Muscle of leg (tissue), 16 donors: ENCODE data around the gene C2orf49. TPM values are rescaled to one million over a fixed set of nuclear protein-coding genes. Genes with fewer than 3 reads are reported as not detected.

ENCODE experiments used
- DNase-seq: peaks from one replicate; pipeline ENCODE4 v3.0.0; 2013
- H3K27ac ChIP-seq: one replicate; pipeline ENCODE4 v1.5.1; 2013; ENCODE audit warnings: mild to moderate bottlenecking, low read length, control low read depth
- H3K27me3 ChIP-seq: one replicate; pipeline ENCODE4 v1.6.1; 2013; ENCODE audit warnings: low read length; ENCODE audit not compliant: control insufficient read depth, insufficient read depth
- H3K36me3 ChIP-seq: one replicate; pipeline ENCODE4 v1.6.1; 2013; ENCODE audit warnings: low read length; ENCODE audit not compliant: control insufficient read depth, insufficient read depth
- H3K4me1 ChIP-seq: one replicate; pipeline ENCODE4 v1.6.1; 2013; ENCODE audit warnings: low read length; ENCODE audit not compliant: control insufficient read depth, insufficient read depth
- H3K4me3 ChIP-seq: one replicate; pipeline ENCODE4 v1.5.1; 2013; ENCODE audit warnings: low read length, control low read depth
- H3K9me3 ChIP-seq: replicated peaks from 2 replicates; pipeline ENCODE4 v1.6.1; 2013; ENCODE audit warnings: low read depth, low read length; ENCODE audit not compliant: control insufficient read depth
- WGBS: methylation state at CpG from one replicate; pipeline ENCODE4 v1.1.5; 2013; ENCODE audit warnings: missing lambda C conversion rate; ENCODE audit not compliant: insufficient coverage; 5-methylcytosine and 5-hydroxymethylcytosine counted together
- long read RNA-seq, 11 donors: transcript quantifications; one replicate each; lab custom pipeline, GENCODE V29; 2026
- polyA plus RNA-seq, 8 donors: library from polyadenylated mRNA; unstranded; fragments of 120-200 nt; gene quantifications; one replicate each; pipeline versions ENCODE4 v1.2.1 to v1.2.3, GENCODE V29; 2013; ENCODE audit warnings: inconsistent platforms in 1 of 8, low replicate concordance in 1 of 8; ENCODE audit not compliant: insufficient read length in 8 of 8, insufficient read depth in 1 of 8
- total RNA-seq: library from RNA; stranded (reverse); fragments of 120-200 nt; gene quantifications from one replicate; pipeline ENCODE4 v1.2.4, GENCODE V29; 2013

The C2orf49 gene
- total RNA-seq: 14.9 TPM
- polyA plus RNA-seq: 10 to 100 TPM; 11.9 to 19.0 (median 15.0) TPM
- long read RNA-seq, donor 1, full-length matches to known transcripts: 2 of 2 reads
- long read RNA-seq, donor 1, partial matches to known transcripts: 0 of 2 reads
- long read RNA-seq, donor 1, other reads (novel, unspliced or antisense): 0 of 2 reads
- long read RNA-seq, donor 2, full-length matches to known transcripts: 2 of 2 reads
- long read RNA-seq, donor 2, partial matches to known transcripts: 0 of 2 reads
- long read RNA-seq, donor 2, other reads (novel, unspliced or antisense): 0 of 2 reads
- long read RNA-seq, donor 3, full-length matches to known transcripts: 9 of 15 reads
- long read RNA-seq, donor 3, partial matches to known transcripts: 6 of 15 reads
- long read RNA-seq, donor 3, other reads (novel, unspliced or antisense): 0 of 15 reads
- long read RNA-seq, donor 4, full-length matches to known transcripts: 3 of 3 reads
- long read RNA-seq, donor 4, partial matches to known transcripts: 0 of 3 reads
- long read RNA-seq, donor 4, other reads (novel, unspliced or antisense): 0 of 3 reads
- long read RNA-seq, donor 5, full-length matches to known transcripts: 19 of 19 reads
- long read RNA-seq, donor 5, partial matches to known transcripts: 0 of 19 reads
- long read RNA-seq, donor 5, other reads (novel, unspliced or antisense): 0 of 19 reads
- long read RNA-seq, donor 6, full-length matches to known transcripts: 14 of 14 reads
- long read RNA-seq, donor 6, partial matches to known transcripts: 0 of 14 reads
- long read RNA-seq, donor 6, other reads (novel, unspliced or antisense): 0 of 14 reads
- long read RNA-seq, donor 7, full-length matches to known transcripts: 10 of 10 reads
- long read RNA-seq, donor 7, partial matches to known transcripts: 0 of 10 reads
- long read RNA-seq, donor 7, other reads (novel, unspliced or antisense): 0 of 10 reads
- long read RNA-seq, donor 8, full-length matches to known transcripts: 6 of 6 reads
- long read RNA-seq, donor 8, partial matches to known transcripts: 0 of 6 reads
- long read RNA-seq, donor 8, other reads (novel, unspliced or antisense): 0 of 6 reads
- long read RNA-seq, donor 9, full-length matches to known transcripts: 5 of 5 reads
- long read RNA-seq, donor 9, partial matches to known transcripts: 0 of 5 reads
- long read RNA-seq, donor 9, other reads (novel, unspliced or antisense): 0 of 5 reads
- long read RNA-seq, donor 10, full-length matches to known transcripts: 9 of 9 reads
- long read RNA-seq, donor 10, partial matches to known transcripts: 0 of 9 reads
- long read RNA-seq, donor 10, other reads (novel, unspliced or antisense): 0 of 9 reads
- long read RNA-seq, donor 11, full-length matches to known transcripts: 6 of 6 reads
- long read RNA-seq, donor 11, partial matches to known transcripts: 0 of 6 reads
- long read RNA-seq, donor 11, other reads (novel, unspliced or antisense): 0 of 6 reads

- Histone ChIP-seq H3K9me3 (no peaks in the 10 kb centered on the region), H3K4me3 (peak within 1 kb of the TSS; percentile 75), H3K36me3 (peaks cover 22% of the 10 kb centered on the region), H3K27ac (peak within 1 kb of the TSS; percentile 88), H3K27me3 (no peaks in the 10 kb centered on the region), H3K4me1 (peaks cover 9% of the 10 kb centered on the region)
- 0% methylated on average over 35 of the region's 58 CpGs for WGBS
- peak; percentile 97 for DNase-seq
Measured at GRCh38 chr2:105337122-105338019, at the start of gene C2orf49. C2orf49 (plus strand) TSS chr2:105337540; CDS start chr2:105337588, 48 bp downstream.

GRCh38 chr2:105287692-105288091, 49.6 kb upstream of the C2orf49 start:
- Histone ChIP-seq H3K9me3 (no peaks in the 10 kb centered on the region), H3K27ac (no peak overlapping the region), H3K36me3 (peaks cover 38% of the 10 kb centered on the region), H3K4me1 (no peaks in the 10 kb centered on the region), H3K4me3 (no peak overlapping the region), H3K27me3 (no peaks in the 10 kb centered on the region)
- peak; percentile 14 for DNase-seq
- no CpG with 5 or more reads among the region's 5 CpGs for WGBS

GRCh38 chr2:105288133-105288532, 49.2 kb upstream of the C2orf49 start:
- no peaks in the 10 kb centered on the region for H3K4me1 ChIP-seq
- DNase-seq: no peak
- H3K27ac ChIP-seq: no peak overlapping the region
- no peaks in the 10 kb centered on the region for H3K27me3 ChIP-seq
- H3K9me3 ChIP-seq: no peaks in the 10 kb centered on the region
- H3K36me3 ChIP-seq: peaks cover 40% of the 10 kb centered on the region
- H3K4me3 ChIP-seq: no peak overlapping the region
- 84% methylated on average over 5 of the region's 7 CpGs for WGBS

GRCh38 chr2:105290981-105291660, 46.2 kb upstream of the C2orf49 start:
- Histone ChIP-seq H3K4me1 (no peaks in the 10 kb centered on the region), H3K27ac (no peak overlapping the region), H3K4me3 (no peak overlapping the region), H3K9me3 (no peaks in the 10 kb centered on the region), H3K27me3 (no peaks in the 10 kb centered on the region), H3K36me3 (peaks cover 28% of the 10 kb centered on the region)
- DNase-seq: no peak
- 100% methylated on average over 3 of the region's 6 CpGs for WGBS

- Histone ChIP-seq H3K27ac (no peak overlapping the region), H3K9me3 (no peaks in the 10 kb centered on the region), H3K36me3 (peaks cover 26% of the 10 kb centered on the region), H3K4me1 (no peaks in the 10 kb centered on the region), H3K4me3 (no peak overlapping the region), H3K27me3 (no peaks in the 10 kb centered on the region)
- no peak for DNase-seq
- no CpG with 5 or more reads among the region's 2 CpGs for WGBS
Measured at GRCh38 chr2:105291981-105292380, 45.4 kb upstream of the C2orf49 start.

GRCh38 chr2:105294046-105294445, 43.3 kb upstream of the C2orf49 start:
- peak; percentile 11 for DNase-seq
- H3K27me3 ChIP-seq: no peaks in the 10 kb centered on the region
- no peaks in the 10 kb centered on the region for H3K9me3 ChIP-seq
- peaks cover 41% of the 10 kb centered on the region for H3K36me3 ChIP-seq
- no peak overlapping the region for H3K27ac ChIP-seq
- H3K4me3 ChIP-seq: no peak overlapping the region
- whole genome bisulfite sequencing: 86% methylated on average over 5 of the region's 6 CpGs
- no peaks in the 10 kb centered on the region for H3K4me1 ChIP-seq

- Histone ChIP-seq H3K4me3 (no peak overlapping the region), H3K27ac (no peak overlapping the region), H3K36me3 (peaks cover 41% of the 10 kb centered on the region), H3K4me1 (no peaks in the 10 kb centered on the region), H3K27me3 (no peaks in the 10 kb centered on the region), H3K9me3 (no peaks in the 10 kb centered on the region)
- DNase-seq: peak; percentile 54
- WGBS: no CpG with 5 or more reads among the region's 5 CpGs
Measured at GRCh38 chr2:105294844-105295481, 42.4 kb upstream of the C2orf49 start.

- Histone ChIP-seq H3K9me3 (no peaks in the 10 kb centered on the region), H3K4me3 (no peak overlapping the region), H3K36me3 (peaks cover 38% of the 10 kb centered on the region), H3K4me1 (no peaks in the 10 kb centered on the region), H3K27ac (no peak overlapping the region), H3K27me3 (no peaks in the 10 kb centered on the region)
- WGBS: no CpG with 5 or more reads among the region's 7 CpGs
- DNase-seq: no peak
Measured at GRCh38 chr2:105296017-105296611, 41.2 kb upstream of the C2orf49 start.
